ENCODE results near the gene CDC42BPB. TPM values are rescaled to one million over a fixed set of nuclear protein-coding genes. Genes with fewer than 3 reads are reported as not detected.

The CDC42BPB gene
- total RNA-seq, result 50.3 and 59.0 TPM in 2 replicates

GRCh38 chr14:103057372-103058163 lies at the start of gene CDC42BPB:
Gene CDC42BPB, minus strand, starts transcription at chr14:103057549. Its CDS starts 376 bp downstream, at chr14:103057173.

GRCh38 chr14:103094406-103095209 lies 37.3 kb upstream of the CDC42BPB start, which contains the start of gene EXOC3L4:
Gene EXOC3L4, plus strand, starts transcription at chr14:103094725. Its CDS starts 5,495 bp downstream, at chr14:103100220.

GRCh38 chr14:103084021-103084919 lies 26.9 kb upstream of the CDC42BPB start, which contains the start of gene LBHD2:
Gene LBHD2, plus strand, starts transcription at chr14:103084210. Its CDS starts 1,803 bp downstream, at chr14:103086013.

GRCh38 chr14:102922490-102923200 lies 134.7 kb downstream of the CDC42BPB start, which contains the start of gene AMN:
Gene AMN, plus strand, starts transcription at chr14:102922663. Its CDS starts 26 bp downstream, at chr14:102922689.

Other genes with a start within 250 kb of the CDC42BPB start
- 0.30 and 84.4 TPM in 2 replicates for gene AMN, start 134.9 kb downstream of the CDC42BPB start, total RNA-seq
- gene LBHD2, start 26.7 kb upstream of the CDC42BPB start, total RNA-seq, result not detected in 2 replicates
- gene EXOC3L4, start 37.2 kb upstream of the CDC42BPB start, total RNA-seq, result not detected in 2 replicates
- gene TNFAIP2, start 65.9 kb upstream of the CDC42BPB start, total RNA-seq, result 32.4 and 36.6 TPM in 2 replicates

Measured in bronchus fibroblast of lung (primary cell).